Left colon (tissue), 2 donors: Measurements from ENCODE around the gene MOB3B. TPM values are rescaled to one million over a fixed set of nuclear protein-coding genes. Genes with fewer than 3 reads are reported as not detected.

Source experiments
- ATAC-seq: fragments of 200-7000 bp; cut with Tn5 transposase; one replicate; pipeline ENCODE4 v1.9.1; 2020; ENCODE audit warnings: mild to moderate bottlenecking, moderate library complexity
- DNase-seq, 2 donors: peaks; one replicate each; pipeline ENCODE4 v3.0.0-alpha.2; 2020
- intact Hi-C, 2 donors: fragments of 100-400 bp; cut with DNase I in 1 of 2; cut with micrococcal nuclease in 1 of 2; formaldehyde crosslinking; loops; one replicate each; pipeline versions ENCODE4 v1.11.2 to v1.14.0; 2022; cut with DNase I, micrococcal nuclease
- long read RNA-seq: library from polyadenylated mRNA; unstranded; transcript quantifications from one replicate; pipeline ENCODE4 v2.0.0, GENCODE V29; 2021
- total RNA-seq, 2 donors: library from RNA; stranded (reverse); fragmentation: NEBNext Ultra II Directional; extraction: Animal tissue kit (Norgen Biotek cat#: 25700); gene quantifications; one replicate each; pipeline ENCODE4 v1.2.1, GENCODE V29; 2021
- donor health status: DM: no; HTN: no; CAD: no.
- donor health status: DM: yes; HTN: yes; CAD: no.

Gene MOB3B
- 10 to 100 TPM; 42.2 to 47.1 TPM for total RNA-seq
- long read RNA-seq, full-length matches to known transcripts: 75 of 102 reads
- long read RNA-seq, partial matches to known transcripts: 5 of 102 reads
- long read RNA-seq, other reads (novel, unspliced or antisense): 22 of 102 reads

DNA sequence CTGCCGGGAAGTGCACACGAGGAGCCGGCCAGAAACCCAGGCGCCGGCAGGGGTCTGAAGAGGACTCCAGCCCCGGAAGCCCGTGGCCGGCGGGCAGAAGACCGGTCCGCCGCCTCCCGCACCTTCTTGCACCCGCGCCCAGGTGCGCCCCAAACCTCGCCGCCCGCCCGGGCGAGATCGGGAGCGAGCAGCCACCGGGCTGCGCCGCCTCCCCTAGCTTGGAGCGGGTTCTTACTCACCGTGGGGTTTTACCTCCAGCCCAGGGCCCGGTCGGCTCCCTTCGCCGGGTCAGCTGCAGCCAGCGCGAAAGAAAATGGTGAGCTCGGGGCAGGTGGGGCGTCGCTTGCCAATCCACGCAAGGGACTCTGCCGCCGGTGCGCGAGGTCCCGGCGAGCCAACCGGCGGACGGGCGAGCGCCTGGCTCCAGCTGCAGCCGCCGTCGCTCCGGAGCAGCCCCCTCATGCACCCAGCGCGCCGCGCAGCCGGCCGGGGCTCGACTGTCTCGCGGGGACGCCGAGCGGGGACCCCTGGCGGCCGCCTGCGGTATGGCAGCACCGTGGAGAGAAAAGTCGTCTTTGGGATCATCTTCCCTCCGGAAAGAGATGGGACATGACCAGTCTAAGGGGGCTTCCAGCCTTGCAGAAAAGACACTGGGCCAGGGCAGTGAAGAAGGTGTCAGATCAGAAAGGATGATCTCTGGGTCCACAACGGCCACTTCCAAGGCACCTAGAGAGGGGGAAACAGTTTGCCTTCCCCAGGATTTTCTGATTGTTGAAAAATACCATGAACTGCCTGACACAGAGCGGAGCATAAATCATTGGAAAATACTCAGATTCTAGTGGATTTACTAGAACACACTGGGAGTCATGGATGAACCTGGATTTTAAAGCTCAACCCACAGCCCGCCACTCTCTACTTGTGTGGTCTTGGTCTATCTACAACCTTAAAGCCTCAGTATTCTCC is at the start of gene MOB3B:
Gene MOB3B (minus strand): TSS at position 499 of the 963 bp plus-strand sequence. CDS start 74,264 bp downstream, outside the sequence.
- intact Hi-C loops: loop anchor here (5.0 to 10.0 kb wide), 2 partner anchors 195 to 197 kb away; no protein-coding TSS in a partner anchor
- ATAC-seq (peak; percentile 72), DNase-seq (peak; percentile 78 to 91)

DNA sequence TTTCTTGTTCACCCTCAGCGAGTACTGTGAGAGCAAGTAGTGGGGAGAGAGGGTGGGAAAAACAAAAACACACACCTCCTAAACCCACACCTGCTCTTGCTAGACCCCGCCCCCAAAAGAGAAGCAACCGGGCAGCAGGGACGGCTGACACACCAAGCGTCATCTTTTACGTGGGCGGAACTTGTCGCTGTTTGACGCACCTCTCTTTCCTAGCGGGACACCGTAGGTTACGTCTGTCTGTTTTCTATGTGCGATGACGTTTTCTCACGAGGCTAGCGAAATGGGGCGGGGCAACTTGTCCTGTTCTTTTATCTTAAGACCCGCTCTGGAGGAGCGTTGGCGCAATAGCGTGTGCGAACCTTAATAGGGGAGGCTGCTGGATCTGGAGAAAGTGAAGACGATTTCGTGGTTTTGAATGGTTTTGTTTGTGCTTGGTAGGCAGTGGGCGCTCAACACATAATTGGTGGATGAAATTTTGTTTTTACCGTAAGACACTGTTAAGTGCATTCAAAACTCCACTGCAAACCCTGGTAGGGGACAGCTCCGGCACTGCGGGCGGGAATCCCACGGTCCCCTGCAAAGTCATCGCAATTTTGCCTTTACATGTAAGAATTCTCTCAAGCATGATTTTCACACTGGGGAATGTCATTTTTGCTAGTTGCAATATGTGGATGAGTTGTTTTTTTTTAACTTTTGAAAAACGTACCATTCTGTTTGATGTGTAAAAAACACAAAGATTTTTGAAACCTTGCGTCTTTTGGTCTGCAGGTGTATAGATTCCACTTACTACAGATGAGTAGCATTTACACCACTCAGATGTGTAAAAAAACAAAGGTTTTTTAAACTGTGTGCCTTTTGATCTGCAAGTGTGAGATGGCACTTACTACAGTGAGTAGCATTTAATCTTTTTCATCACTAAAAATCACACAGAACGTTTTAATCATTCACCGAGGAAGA is 44.3 kb upstream of the MOB3B start:
- intact Hi-C loops: no loop called here
- DNase-seq: peak; percentile 97 to 99
- peak; percentile 87 for ATAC-seq

DNA sequence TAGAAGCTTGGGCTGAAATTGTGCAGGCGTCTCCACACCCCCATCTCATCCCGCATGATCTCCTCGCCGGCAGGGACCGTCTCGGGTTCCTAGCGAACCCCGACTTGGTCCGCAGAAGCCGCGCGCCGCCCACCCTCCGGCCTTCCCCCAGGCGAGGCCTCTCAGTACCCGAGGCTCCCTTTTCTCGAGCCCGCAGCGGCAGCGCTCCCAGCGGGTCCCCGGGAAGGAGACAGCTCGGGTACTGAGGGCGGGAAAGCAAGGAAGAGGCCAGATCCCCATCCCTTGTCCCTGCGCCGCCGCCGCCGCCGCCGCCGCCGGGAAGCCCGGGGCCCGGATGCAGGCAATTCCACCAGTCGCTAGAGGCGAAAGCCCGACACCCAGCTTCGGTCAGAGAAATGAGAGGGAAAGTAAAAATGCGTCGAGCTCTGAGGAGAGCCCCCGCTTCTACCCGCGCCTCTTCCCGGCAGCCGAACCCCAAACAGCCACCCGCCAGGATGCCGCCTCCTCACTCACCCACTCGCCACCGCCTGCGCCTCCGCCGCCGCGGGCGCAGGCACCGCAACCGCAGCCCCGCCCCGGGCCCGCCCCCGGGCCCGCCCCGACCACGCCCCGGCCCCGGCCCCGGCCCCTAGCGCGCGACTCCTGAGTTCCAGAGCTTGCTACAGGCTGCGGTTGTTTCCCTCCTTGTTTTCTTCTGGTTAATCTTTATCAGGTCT is 43.5 kb upstream of the MOB3B start, which contains the start of gene C9orf72:
Gene C9orf72 (minus strand): TSS at position 564 of the 716 bp plus-strand sequence. CDS start 6,361 bp downstream, outside the sequence.
- peak; percentile 76 to 88 for DNase-seq
- ATAC-seq: peak; percentile 89
- intact Hi-C loops: no loop called here

DNA sequence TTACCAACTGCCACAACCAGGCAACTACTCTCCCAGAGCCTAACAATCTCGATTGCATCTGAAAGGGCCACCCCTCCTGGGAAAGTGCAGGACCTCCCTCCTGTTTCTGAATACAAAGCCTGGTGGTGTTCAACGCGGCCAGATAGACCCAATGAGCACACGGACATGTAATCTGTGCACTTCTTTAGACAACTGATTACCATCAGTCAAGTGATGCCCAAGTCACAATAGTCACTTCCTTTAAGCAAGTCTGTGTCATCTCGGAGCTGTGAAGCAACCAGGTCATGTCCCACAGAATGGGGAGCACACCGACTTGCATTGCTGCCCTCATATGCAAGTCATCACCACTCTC is 42.9 kb upstream of the MOB3B start:
- ATAC-seq: peak; percentile 36
- peak in 1 of 2 donors; percentile 69 for DNase-seq
- intact Hi-C loops: no loop called here

DNA sequence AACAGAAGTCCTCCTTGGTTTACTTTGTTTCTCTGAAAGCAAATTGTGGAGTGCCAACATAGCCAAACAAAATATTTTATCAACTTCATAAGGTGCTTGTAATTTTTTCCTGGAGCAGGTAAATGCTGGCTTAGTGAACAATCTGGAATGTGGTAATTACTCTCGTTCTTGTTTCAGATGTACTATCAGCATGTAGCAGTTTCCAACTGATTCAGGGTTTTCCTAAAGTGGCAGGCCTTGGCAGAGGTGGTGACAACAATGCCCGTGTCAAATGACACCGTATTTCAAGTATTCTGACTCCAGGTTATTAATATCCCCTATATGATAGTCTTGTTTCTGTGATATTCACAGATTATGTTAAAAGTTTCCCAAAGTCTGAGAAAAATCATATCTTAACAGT is 42.4 kb upstream of the MOB3B start:
- DNase-seq (no peak), ATAC-seq (no peak)
- intact Hi-C loops: no loop called here

DNA sequence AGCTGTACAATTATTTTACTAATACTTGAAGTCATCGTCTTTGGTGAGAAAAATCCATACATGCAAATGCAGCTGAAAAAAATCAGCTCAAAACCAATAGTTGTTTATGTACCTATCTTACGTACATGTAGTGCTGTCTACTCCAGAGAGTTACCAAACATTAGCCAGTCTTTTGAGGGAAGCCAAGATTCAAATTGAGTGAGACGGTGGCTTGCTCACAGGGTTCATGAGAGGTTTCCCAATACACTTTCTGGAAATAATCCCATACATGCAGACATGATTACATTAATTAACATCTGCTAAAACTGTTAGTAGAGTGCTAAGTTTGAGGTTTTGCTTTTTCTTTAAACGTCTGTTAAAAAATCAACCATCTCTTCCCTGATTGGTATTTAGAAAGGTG is 41.4 kb upstream of the MOB3B start:
- intact Hi-C loops: no loop called here
- ATAC-seq: no peak
- DNase-seq: no peak

DNA sequence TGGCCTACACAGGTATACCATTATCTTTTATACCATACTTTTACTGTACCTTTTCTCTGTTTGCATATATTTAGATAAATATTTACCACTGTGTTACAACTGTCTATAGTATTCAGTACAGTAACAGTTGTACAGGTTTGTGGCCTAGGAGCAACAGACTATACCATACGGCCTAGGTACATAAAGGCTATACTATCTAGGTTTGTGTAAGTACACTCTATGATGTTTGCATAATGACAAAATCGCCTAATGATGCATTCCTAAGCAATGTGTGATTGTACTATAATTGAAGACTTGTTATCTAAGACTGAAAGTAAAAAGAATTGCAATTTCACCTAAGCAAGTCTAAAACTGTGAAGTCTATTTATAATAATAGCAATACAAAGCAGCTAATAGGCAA is 39.8 kb upstream of the MOB3B start:
- peak; percentile 31 for ATAC-seq
- intact Hi-C loops: no loop called here
- DNase-seq: no peak

DNA sequence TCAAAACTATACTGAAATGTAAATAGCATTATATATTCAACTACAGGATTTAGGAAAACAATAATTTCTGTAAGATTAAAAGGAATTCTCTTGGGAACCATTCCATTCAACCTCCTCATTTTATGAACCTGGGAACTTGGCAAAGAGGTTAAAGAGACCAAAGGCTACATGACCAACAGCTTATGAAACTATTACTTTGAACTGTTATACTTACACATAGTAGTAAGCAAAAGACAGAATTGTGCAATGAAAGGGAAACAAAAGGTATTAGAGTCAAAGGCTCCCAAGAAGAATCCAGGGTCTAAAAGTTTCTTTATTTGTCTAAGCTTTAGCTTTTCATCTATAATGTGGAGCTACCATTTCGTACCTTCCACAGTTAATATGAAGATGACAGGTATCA is 36.5 kb upstream of the MOB3B start:
- intact Hi-C loops: no loop called here
- no peak for DNase-seq
- ATAC-seq: no peak

DNA sequence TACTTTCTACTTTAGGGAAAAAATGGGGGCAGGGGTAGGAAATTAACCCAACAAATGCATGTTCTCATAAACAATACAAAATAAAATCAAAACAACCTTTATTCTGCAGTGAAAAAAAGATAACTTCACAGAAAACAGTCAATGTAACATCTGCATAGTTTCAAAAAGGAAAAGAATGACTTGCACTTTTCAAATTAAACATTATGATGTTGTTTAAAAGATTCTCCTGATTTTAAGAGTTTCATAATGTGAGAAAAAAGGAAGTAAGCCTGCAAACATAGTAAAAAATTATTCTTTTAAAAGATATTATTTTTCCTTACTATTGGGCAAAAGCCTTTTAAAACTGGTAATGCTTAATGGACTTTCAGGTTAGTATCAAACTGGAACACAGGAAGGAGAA is 36.1 kb upstream of the MOB3B start:
- ATAC-seq: no peak
- no peak for DNase-seq

DNA sequence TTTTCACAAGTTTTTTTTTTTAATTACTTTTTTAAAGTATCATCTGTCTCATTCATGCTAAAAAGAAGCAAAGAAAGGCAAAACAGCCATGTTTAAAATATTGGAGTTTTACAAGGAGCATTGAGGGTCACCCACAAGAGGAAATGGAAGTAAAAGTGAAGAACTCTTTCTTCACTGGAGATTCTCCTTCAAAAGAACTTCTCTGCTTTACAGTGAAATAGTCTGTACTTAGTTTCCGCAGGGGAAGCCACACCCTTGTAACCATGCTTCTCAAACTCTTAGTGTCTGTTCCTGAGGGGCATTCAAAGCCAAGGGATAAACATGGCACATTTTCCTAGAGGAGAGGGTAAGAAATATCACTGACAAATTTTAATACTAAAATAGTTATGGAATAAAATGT is 35.1 kb upstream of the MOB3B start:
- ATAC-seq: no peak

More for the DNA sequence above, 36.1 kb upstream of the MOB3B start:
- intact Hi-C loops: no loop called here

DNA sequence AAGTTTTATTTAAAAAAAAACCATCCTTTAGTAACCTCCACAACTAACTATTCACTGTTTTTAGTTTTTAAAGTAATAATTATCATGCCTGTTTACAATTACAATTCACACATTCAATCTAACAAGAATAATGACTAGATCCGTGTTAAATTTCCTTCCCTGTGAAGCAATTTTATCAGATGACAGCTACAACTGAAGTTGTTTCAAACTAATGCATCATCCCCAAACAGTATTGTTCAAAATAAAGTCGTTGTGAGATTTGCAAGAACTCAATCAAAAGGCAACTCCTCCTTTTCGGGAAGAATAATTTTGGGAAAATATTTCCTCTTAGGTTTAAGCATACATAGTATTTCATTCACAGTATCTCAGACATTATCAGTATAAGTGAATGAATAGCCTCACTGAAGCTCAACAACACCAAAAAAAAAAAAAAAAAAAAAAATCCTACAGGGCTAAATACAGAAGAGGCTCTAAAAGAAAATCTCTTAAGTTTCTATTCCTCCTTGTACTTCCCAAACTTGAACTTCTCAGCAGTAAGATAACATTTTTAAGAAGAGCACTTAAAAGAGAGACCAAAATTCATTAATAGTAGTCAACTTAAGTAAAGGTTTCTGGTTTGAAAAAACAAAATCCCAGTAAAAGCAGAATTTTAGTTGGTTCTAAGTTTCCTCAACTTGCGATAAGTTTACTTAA is 34.3 kb upstream of the MOB3B start:
- DNase-seq (no peak), ATAC-seq (no peak)
- intact Hi-C loops: no loop called here

More for the DNA sequence above, 35.1 kb upstream of the MOB3B start:
- intact Hi-C loops: no loop called here
- no peak for DNase-seq

DNA sequence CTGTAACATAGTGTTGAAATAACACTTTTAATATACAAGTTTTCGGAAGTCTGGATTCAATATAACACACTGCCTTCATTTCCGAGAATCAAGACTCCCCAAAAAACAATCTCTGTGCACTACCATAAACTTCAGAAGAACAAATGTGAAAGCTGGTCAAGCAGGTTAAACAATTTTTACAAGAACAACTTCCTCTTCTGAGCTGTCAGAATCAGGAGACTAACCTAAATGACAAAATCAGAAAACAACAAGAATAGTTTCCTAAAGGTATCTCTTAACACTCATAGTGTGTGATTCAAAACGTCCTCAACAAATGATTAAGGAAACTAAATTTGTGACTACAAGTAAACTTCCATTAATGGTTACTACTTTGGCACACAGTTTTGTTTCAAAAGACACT is 32.1 kb upstream of the MOB3B start:
- no peak for DNase-seq
- intact Hi-C loops: no loop called here
- peak; percentile 52 for ATAC-seq

DNA sequence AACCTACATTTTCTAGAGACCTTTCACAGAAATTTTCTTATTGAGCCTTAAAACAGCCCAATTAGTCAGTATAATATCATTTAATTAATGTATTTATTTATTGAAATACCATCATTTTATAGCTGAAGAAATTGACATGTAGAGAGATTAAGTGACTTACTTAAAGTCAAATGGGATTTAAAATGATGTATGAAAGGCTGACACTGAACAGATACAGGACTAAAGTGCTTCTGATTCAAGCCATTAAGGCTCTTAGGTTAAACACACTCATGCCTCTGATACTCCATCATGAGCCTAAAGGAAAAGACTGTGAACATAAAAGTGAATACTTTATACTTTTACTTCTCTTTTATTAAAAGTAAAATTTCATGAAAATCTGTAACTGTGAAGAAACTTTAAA is 30.8 kb upstream of the MOB3B start:
- DNase-seq: no peak
- intact Hi-C loops: no loop called here
- ATAC-seq: no peak

DNA sequence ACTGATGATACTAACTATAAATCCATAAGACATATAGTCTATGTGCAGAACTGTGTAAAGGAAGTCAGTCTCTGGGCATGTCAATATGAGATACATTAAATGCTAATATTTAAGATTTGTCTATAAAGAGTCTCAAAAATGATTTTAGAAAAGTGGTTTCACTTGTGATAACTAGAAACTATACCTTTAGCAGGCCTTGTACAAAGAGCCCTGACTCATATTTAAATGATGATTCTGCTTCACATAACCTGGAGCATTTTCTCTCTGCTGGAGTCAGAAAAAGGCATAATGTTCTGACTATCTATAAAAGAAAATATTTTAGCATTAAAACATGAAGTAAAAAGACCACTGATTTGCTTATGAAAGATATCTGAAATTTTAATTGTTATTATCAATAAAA is 28.7 kb upstream of the MOB3B start:
- DNase-seq: no peak
- intact Hi-C loops: no loop called here
- no peak for ATAC-seq

DNA sequence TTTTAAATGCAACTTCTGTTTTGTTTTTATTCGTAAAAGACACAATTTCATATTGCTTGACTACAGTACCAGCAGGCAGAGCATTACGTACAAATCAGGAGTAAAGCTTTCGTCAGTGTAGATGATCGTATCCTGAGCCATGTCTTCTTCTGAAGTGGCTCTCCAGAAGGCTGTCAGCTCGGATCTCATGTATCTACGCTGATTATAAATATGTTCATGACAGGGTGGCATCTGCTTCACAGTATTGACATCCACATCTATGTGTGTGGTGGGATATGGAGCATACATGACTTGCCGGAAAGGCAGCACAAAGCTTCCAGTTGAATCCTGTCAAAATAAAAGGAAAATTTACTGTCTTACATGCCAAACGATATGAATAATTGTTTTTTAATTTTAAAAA is 26.9 kb upstream of the MOB3B start:
- ATAC-seq (no peak), DNase-seq (no peak)
- intact Hi-C loops: no loop called here

DNA sequence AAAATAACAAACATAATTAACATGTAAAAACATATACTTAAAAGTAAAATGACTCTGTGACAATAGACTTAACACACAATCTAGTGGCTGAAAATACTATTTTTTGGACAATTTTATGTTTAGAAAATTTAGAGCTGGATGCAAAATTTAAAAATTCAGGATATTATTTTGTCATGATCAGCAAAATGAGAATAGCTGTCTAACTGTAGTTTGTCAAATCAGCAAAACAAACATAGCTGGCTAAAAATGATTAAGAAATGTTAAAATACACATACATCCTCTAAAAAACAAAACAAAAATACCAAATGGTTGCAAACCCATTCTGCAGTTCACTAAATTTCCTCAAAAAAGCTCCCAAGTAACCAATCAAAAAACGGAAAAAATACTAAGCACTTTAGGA is 25.1 kb upstream of the MOB3B start:
- ATAC-seq: no peak
- no peak for DNase-seq
- intact Hi-C loops: no loop called here

DNA sequence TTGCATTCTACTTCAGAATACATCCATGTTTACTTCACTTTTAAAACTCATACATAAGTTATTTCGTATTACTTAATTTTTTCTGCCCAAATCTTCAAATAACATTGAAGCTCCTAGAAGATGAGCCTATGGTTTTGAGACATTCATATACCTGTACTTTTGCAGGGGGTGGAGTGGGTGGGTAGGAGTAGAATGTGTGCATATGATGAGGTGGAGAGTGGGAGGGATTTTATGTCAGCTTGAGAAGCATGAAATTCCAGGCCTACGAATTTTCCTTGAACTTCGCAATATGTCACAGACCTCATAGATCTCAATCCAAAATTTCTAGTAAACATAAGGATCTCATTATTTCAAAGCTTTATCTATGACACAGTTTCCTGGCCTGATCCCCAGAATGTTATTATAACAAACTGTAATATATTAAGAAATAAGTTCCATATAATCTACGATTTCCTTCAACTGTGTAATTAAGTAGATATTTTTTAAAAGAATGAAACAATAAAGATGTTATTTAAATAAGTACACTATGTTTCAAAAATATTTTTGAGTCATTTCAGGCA is 19.7 kb upstream of the MOB3B start:
- no peak for ATAC-seq
- intact Hi-C loops: loop anchor here in 1 of 2 donors (10.0 kb wide), 1 partner anchor 514 kb away; no protein-coding TSS in a partner anchor

More for the DNA sequence above, 19.7 kb upstream of the MOB3B start:
- DNase-seq: no peak
